Skeletal muscle satellite cell (primary cell): ENCODE results near the gene BLOC1S4. TPM values are rescaled to one million over a fixed set of nuclear protein-coding genes. Genes with fewer than 3 reads are reported as not detected.
"Not testable (repeated sequence)": the region's sequence is repeated elsewhere in the genome, so short reads cannot be mapped to it uniquely, and the experiment has no call there.

ENCODE experiments used
- H3K27me3 ChIP-seq: 2 replicates; pipeline ENCODE4 v1.7.0; 2013; ENCODE audit warnings: low read length; ENCODE audit not compliant: control insufficient read depth, insufficient read depth
- H3K36me3 ChIP-seq: 2 replicates; pipeline ENCODE4 v1.7.0; 2013; ENCODE audit warnings: mild to moderate bottlenecking, control low read depth, low read length; ENCODE audit not compliant: insufficient read depth
- H3K4me1 ChIP-seq: 2 replicates; pipeline ENCODE4 v1.7.0; 2013; ENCODE audit warnings: low read length; ENCODE audit not compliant: control insufficient read depth, insufficient read depth
- H3K4me2 ChIP-seq: 2 replicates; pipeline ENCODE4 v1.7.0; 2013; ENCODE audit warnings: mild to moderate bottlenecking, low read length
- H3K4me3 ChIP-seq: 2 replicates; pipeline ENCODE4 v1.7.0; 2013; ENCODE audit warnings: low read length
- H3K9ac ChIP-seq: 2 replicates; pipeline ENCODE4 v1.7.0; 2013; ENCODE audit warnings: mild to moderate bottlenecking, low read depth, low read length, moderate library complexity
- H3K9me3 ChIP-seq: replicated peaks from 2 replicates; pipeline ENCODE4 v1.7.0; 2013; ENCODE audit warnings: mild to moderate bottlenecking, control low read depth, low read length
- total RNA-seq: library from RNA; depleted of rRNA; stranded (reverse); fragments of >200 nt; gene quantifications from 2 replicates; pipeline ENCODE4 v1.2.3, GENCODE V29; 2012; rRNA removed

Gene BLOC1S4
- 13.1 and 14.2 TPM in 2 replicates for total RNA-seq

- Histone ChIP-seq H3K4me3 (peak within 1 kb of the TSS; percentile 86), H3K36me3 (no peaks in the 10 kb centered on the region), H3K4me1 (peaks cover 7% of the 10 kb centered on the region), H3K9me3 (no peaks in the 10 kb centered on the region), H3K9ac (peak within 1 kb of the TSS; percentile 88), H3K27me3 (no peaks in the 10 kb centered on the region), H3K4me2 (peak within 1 kb of the TSS; percentile 88)
Observed at GRCh38 chr4:6716018-6716911, at the start of gene BLOC1S4. TSS of gene BLOC1S4 (plus strand) at chr4:6716174. CDS start at chr4:6716210, 36 bp downstream.

GRCh38 chr4:6668391-6668790, 47.6 kb upstream of the BLOC1S4 start:
- no peaks in the 10 kb centered on the region for H3K9me3 ChIP-seq
- peaks cover 17% of the 10 kb centered on the region for H3K27me3 ChIP-seq
- peak overlapping the region; percentile 38 for H3K4me2 ChIP-seq
- H3K4me3 ChIP-seq = no peak overlapping the region
- no peaks in the 10 kb centered on the region for H3K36me3 ChIP-seq
- peaks cover 20% of the 10 kb centered on the region for H3K4me1 ChIP-seq
- H3K9ac ChIP-seq = no peak overlapping the region

GRCh38 chr4:6671648-6672047, 44.3 kb upstream of the BLOC1S4 start:
- H3K27me3 ChIP-seq = no peaks in the 10 kb centered on the region
- H3K4me1 ChIP-seq = peaks cover 28% of the 10 kb centered on the region
- no peaks in the 10 kb centered on the region for H3K9me3 ChIP-seq
- H3K4me2 ChIP-seq = no peak overlapping the region
- H3K9ac ChIP-seq = no peak overlapping the region
- peaks cover 3% of the 10 kb centered on the region for H3K36me3 ChIP-seq
- no peak overlapping the region for H3K4me3 ChIP-seq

- peaks cover 3% of the 10 kb centered on the region for H3K36me3 ChIP-seq
- H3K4me1 ChIP-seq = peaks cover 28% of the 10 kb centered on the region
- no peak overlapping the region for H3K4me3 ChIP-seq
- H3K4me2 ChIP-seq = no peak overlapping the region
- no peaks in the 10 kb centered on the region for H3K9me3 ChIP-seq
- no peak overlapping the region for H3K9ac ChIP-seq
- no peaks in the 10 kb centered on the region for H3K27me3 ChIP-seq
Observed at GRCh38 chr4:6672131-6672530, 43.8 kb upstream of the BLOC1S4 start.

GRCh38 chr4:6672541-6673190, 43.3 kb upstream of the BLOC1S4 start:
- H3K4me3 ChIP-seq = peak overlapping the region; percentile 89
- H3K9ac ChIP-seq, H3K36me3 ChIP-seq, H3K27me3 ChIP-seq, H3K9me3 ChIP-seq: not testable (repeated sequence)
- peak overlapping the region; percentile 94 for H3K4me2 ChIP-seq
- H3K4me1 ChIP-seq = peaks cover 28% of the 10 kb centered on the region

- Histone ChIP-seq H3K4me2 (peak overlapping the region; percentile 94), H3K4me3 (peak overlapping the region; percentile 89), H3K9ac (peak overlapping the region; percentile 82), H3K4me1 (peaks cover 26% of the 10 kb centered on the region)
- not testable (repeated sequence) for H3K27me3 ChIP-seq, H3K9me3 ChIP-seq, H3K36me3 ChIP-seq
Observed at GRCh38 chr4:6673191-6673659, 42.7 kb upstream of the BLOC1S4 start.

- Histone ChIP-seq H3K36me3 (peaks cover 3% of the 10 kb centered on the region), H3K4me2 (peak overlapping the region; percentile 94), H3K9ac (peak overlapping the region; percentile 82), H3K9me3 (no peaks in the 10 kb centered on the region), H3K27me3 (no peaks in the 10 kb centered on the region), H3K4me1 (peaks cover 20% of the 10 kb centered on the region), H3K4me3 (peak overlapping the region; percentile 89)
Observed at GRCh38 chr4:6673660-6674499, 42.1 kb upstream of the BLOC1S4 start.

GRCh38 chr4:6674500-6675149, 41.3 kb upstream of the BLOC1S4 start:
- peak overlapping the region; percentile 89 for H3K4me3 ChIP-seq
- no peaks in the 10 kb centered on the region for H3K9me3 ChIP-seq
- H3K36me3 ChIP-seq = peaks cover 3% of the 10 kb centered on the region
- peak overlapping the region; percentile 82 for H3K9ac ChIP-seq
- no peaks in the 10 kb centered on the region for H3K27me3 ChIP-seq
- peaks cover 17% of the 10 kb centered on the region for H3K4me1 ChIP-seq
- peak overlapping the region; percentile 94 for H3K4me2 ChIP-seq

- Histone ChIP-seq H3K4me3 (no peak overlapping the region), H3K4me1 (peaks cover 17% of the 10 kb centered on the region), H3K4me2 (peak overlapping the region; percentile 6), H3K9me3 (no peaks in the 10 kb centered on the region), H3K9ac (peak overlapping the region; percentile 22), H3K27me3 (no peaks in the 10 kb centered on the region), H3K36me3 (peaks cover 3% of the 10 kb centered on the region)
Observed at GRCh38 chr4:6676722-6677558, 39.0 kb upstream of the BLOC1S4 start.

- Histone ChIP-seq H3K27me3 (no peaks in the 10 kb centered on the region), H3K36me3 (peaks cover 3% of the 10 kb centered on the region)
Observed at GRCh38 chr4:6680372-6681034, 35.5 kb upstream of the BLOC1S4 start.

More at GRCh38 chr4:6680372-6681034, 35.5 kb upstream of the BLOC1S4 start:
- Histone ChIP-seq H3K4me1 (peaks cover 9% of the 10 kb centered on the region), H3K9me3 (no peaks in the 10 kb centered on the region), H3K4me2 (no peak overlapping the region), H3K9ac (no peak overlapping the region), H3K4me3 (no peak overlapping the region)
